ENCODE measurements around the gene CETP. TPM values are rescaled to one million over a fixed set of nuclear protein-coding genes. Genes with fewer than 3 reads are reported as not detected.

CETP gene
- total RNA-seq, 8 experiments from 2014 or later = 0.05 to 0.84 (median 0.29) TPM

DNA sequence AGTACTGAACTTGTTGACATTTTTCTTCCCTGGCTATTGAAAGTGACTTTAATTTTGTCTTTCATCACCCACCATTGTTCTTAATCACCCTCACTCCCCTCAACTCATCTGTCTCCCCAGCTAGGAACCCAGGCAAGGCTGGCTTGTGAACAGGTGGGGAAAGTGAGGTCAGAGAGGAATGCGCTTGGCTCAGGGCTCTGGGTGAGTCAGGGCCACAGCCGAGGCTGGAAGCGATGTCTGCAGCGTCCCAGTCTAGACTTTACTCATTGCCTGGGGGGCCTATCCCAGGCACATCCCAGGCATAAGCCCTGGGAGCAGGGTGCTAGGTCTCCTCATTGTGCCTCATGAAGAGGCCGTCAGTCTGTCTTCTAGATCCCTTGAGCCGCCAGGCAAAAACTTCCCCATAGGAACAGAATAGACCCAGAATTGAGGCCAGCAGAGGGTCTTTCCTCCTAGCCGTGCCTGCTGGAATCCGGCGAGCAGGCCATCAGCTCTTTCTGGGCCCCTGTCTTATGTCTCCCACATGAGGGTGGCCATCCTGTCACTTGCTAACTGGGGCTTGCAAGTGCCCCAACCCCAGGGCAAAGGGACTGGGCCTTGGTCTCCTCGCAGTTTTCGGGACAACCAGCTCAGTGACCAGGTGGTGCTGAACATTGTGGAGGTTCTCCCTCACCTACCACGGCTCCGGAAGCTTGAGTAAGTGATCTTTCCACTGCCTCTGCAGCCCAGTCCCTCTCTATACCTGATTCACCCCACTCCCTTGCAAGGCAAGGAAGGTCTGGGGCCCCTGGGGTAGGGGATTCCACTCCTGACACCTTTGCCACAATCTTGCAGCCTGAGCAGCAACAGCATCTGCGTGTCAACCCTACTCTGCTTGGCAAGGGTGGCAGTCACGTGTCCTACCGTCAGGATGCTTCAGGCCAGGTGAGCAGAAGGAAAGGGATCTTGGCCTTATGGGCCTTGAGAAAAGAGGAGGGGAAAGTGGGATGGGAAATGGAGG is 67.7 kb downstream of the CETP start:
- in situ Hi-C loops (cut with MboI; ENCODE audit: low pct_unique_long_range_greater_than_20kb in 2 of 9, low sequenced_read_pairs in 9 of 9, unreplicated experiment in 9 of 9) = no loop called here
- H3K4me1 ChIP-seq (replicated peaks in 1 of 2) = no peaks in the 10 kb centered on the region
- no peak overlapping the region for H3K27ac ChIP-seq
- ATAC-seq (replicated peaks in 6 of 8) = no peak
- H3K4me3 ChIP-seq = no peak overlapping the region
- 20 to 100% (median 91%) methylated on average over 1 to 7 of the region's 16 CpGs; no CpG with 5 or more reads in 5 of the 10 experiments for WGBS, 10 experiments

DNA sequence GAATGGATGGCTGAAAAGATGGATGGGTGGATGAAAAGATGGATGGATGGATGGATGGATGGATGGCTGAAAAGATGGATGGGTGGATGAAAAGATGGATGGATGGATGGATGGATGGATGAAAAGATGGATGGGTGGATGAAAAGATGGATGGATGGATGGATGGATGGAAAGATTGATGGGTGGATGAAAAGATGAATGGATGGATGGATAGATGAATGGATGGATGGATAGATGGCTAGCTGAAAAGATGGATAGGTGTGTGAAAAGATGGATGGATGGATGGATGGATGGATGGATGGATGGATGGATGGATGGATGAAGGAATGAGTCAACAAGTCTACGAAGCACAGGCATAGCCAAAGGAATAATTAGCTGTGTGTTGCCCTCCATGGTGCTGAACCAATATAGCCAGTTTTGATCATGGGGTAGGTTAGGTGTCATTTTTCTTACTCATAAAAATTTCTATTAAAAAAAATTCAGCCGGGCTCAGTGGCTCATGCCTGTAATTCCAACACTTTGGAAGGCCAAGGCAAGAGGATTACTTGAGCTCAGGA is 68.7 kb downstream of the CETP start:
- no peak for ATAC-seq (replicated peaks in 6 of 8)
- no peaks in the 10 kb centered on the region for H3K4me1 ChIP-seq (replicated peaks in 1 of 2)
- H3K27ac ChIP-seq = no peak overlapping the region
- no peak overlapping the region for H3K4me3 ChIP-seq
- WGBS, 10 experiments = 67 to 100% (median 80%) methylated on average over 1 to 2 of the region's 2 CpGs; no CpG with 5 or more reads in 3 of the 10 experiments
- in situ Hi-C loops (cut with MboI; ENCODE audit: low pct_unique_long_range_greater_than_20kb in 2 of 9, low sequenced_read_pairs in 9 of 9, unreplicated experiment in 9 of 9) = no loop called here

DNA sequence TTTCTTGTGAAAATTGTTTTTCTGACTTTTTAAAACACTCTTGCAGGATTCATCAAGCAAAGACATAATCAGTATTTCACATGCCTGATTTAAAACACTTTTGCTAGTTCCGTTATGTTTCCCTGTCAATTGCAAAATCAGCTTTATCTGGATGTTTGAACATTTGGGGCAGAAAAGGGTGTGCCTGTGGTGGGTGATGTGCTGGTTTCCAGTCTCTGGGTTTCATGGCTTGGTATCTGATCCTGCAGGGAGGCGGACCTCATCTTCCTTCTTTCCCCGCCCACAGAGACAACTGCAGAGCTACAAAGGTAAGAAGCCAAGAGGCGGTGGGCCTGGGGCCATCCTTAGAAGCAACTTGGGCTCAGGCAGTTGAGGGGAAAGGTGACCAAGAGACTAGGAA is 69.4 kb downstream of the CETP start:
- ATAC-seq (replicated peaks in 6 of 8) = no peak
- WGBS, 10 experiments = 72 to 100% (median 98%) methylated on average over 1 to 4 of the region's 4 CpGs; no CpG with 5 or more reads in 2 of the 10 experiments
- H3K4me3 ChIP-seq = no peak overlapping the region
- no peaks in the 10 kb centered on the region for H3K4me1 ChIP-seq (replicated peaks in 1 of 2)
- in situ Hi-C loops (cut with MboI; ENCODE audit: low pct_unique_long_range_greater_than_20kb in 2 of 9, low sequenced_read_pairs in 9 of 9, unreplicated experiment in 9 of 9) = no loop called here
- H3K27ac ChIP-seq = no peak overlapping the region

DNA sequence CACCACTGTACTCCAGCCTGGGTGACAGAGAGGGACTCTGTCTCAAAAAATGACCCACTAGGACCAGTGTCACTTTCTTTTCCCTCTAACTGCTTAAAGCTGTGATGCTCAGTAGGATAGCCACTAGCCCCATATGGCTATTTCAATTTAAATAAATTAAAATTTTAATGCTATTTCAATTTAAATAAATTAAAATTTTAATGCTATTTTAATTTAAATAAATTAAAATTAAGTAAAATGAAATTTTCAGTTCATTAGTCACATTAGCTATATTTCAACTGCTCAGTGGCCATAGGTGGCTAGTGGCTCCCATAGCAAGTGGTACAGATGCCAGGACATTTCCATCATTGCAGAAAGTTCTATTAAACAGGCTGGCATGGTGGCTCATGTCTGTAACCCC is 70.6 kb downstream of the CETP start:
- Histone ChIP-seq H3K4me1 (replicated peaks in 1 of 2) (no peaks in the 10 kb centered on the region), H3K27ac (no peak overlapping the region), H3K4me3 (no peak overlapping the region)
- in situ Hi-C loops (cut with MboI; ENCODE audit: low pct_unique_long_range_greater_than_20kb in 2 of 9, low sequenced_read_pairs in 9 of 9, unreplicated experiment in 9 of 9) = no loop called here
- ATAC-seq (replicated peaks in 6 of 8) = peak in 1 of 8 experiments; percentile 9

DNA sequence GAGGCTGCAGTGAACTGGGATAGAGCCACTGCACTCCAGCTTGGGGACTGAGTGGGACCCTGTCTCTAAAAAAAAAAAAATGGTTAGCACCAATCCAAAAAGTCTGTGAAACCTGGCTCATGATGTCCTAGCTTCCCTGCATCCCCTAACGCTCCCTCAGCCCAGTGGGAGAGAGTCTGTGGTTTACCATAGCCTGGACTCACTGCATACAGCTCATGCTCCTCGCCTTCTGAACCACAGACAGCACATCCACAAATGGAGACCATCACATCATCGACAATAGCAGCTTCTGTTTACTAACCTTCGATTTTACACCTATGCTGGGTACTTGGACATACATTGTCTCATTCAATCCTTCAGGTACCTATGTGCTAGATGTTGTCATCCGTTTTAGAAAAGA is 71.2 kb downstream of the CETP start:
- H3K4me1 ChIP-seq (replicated peaks in 1 of 2) = no peaks in the 10 kb centered on the region
- H3K27ac ChIP-seq = no peak overlapping the region
- in situ Hi-C loops (cut with MboI; ENCODE audit: low pct_unique_long_range_greater_than_20kb in 2 of 9, low sequenced_read_pairs in 9 of 9, unreplicated experiment in 9 of 9) = no loop called here
- WGBS, 10 experiments = 70 to 100% (median 88%) methylated on average over 2 to 5 of the region's 5 CpGs; no CpG with 5 or more reads in 4 of the 10 experiments
- H3K4me3 ChIP-seq = no peak overlapping the region
- no peak for ATAC-seq (replicated peaks in 6 of 8)

Other genes starting within 250 kb of the CETP start
- 100 to 1,000 TPM in 2 of 8 experiments, 10 to 100 TPM in 6; 48.6 to 123 (median 95.5) TPM for gene NUP93, start 231.8 kb upstream of the CETP start, total RNA-seq
- gene SLC12A3, start 96.7 kb upstream of the CETP start, total RNA-seq = under 1 TPM in 5 of 8 experiments, not detected in 3; 0.05 to 0.81 (median 0.35) TPM
- gene HERPUD1, start 29.8 kb upstream of the CETP start, total RNA-seq = 100 to 1,000 TPM in 6 of 8 experiments, 10 to 100 TPM in 2; 53.4 to 218 (median 119) TPM
- gene NLRC5, start 27.6 kb downstream of the CETP start, total RNA-seq = 10 to 100 TPM in 3 of 8 experiments, 1 to 10 TPM in 2, under 1 TPM in 3; 0.16 to 38.8 (median 3.4) TPM
- gene CPNE2, start 130.6 kb downstream of the CETP start, total RNA-seq = 10 to 100 TPM; 14.7 to 71.4 (median 19.1) TPM
- gene PSME3IP1, start 224.1 kb downstream of the CETP start, total RNA-seq = 100 to 1,000 TPM in 6 of 8 experiments, 10 to 100 TPM in 2; 95.9 to 145 (median 106) TPM
- gene RSPRY1, start 224.4 kb downstream of the CETP start, total RNA-seq = 10 to 100 TPM; 32.1 to 59.4 (median 42.2) TPM